Measurements from ENCODE around the gene ACOT12. TPM values are rescaled to one million over a fixed set of nuclear protein-coding genes. Genes with fewer than 3 reads are reported as not detected.

ACOT12 gene
- polyA plus RNA-seq, 3 donors, result not detected

DNA sequence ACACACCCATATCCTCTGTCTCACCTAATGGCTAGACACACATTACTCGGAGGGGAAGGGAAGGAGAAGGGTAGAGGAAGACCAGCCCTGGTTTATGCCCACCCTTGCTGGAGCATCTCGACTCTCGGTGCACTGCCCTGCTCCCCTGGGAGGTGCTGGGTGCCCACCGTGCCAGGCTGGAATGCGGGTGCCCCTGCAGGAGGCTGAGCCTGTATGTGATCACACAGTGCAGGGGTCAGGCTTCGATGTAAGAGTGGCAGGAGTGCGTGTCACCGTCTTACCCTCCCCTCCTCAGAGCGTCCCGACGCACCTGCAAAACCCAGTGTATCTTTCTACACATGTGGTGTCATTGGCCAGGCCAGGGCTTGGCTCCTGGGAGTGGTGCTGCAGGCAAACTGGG, 7.3 kb upstream of the ACOT12 start:
- Histone ChIP-seq H3K36me3 (replicated peaks in 1 of 2; ENCODE audit: control insufficient read depth in 1 of 2, insufficient read depth in 2 of 2, low read length in 2 of 2) (no peaks in the 10 kb centered on the region), H3K4me3 (replicated peaks in 1 of 3; ENCODE audit: low read depth in 2 of 3, low read length in 3 of 3) (no peak overlapping the region), H3K27me3 (ENCODE audit: control insufficient read depth in 2 of 2, insufficient read depth in 2 of 2, low read length in 2 of 2) (peaks cover 5 to 14% of the 10 kb centered on the region in 2 donors), H3K4me1 (ENCODE audit: control insufficient read depth in 1 of 2, insufficient read depth in 2 of 2, low read length in 2 of 2) (no peaks in the 10 kb centered on the region), H3K4me2 (replicated peaks; ENCODE audit: extremely low read depth, low read length, poor library complexity, severe bottlenecking) (no peak overlapping the region), H4K20me1 (ENCODE audit: insufficient read depth, low read length) (no peaks in the 10 kb centered on the region), H3K79me2 (ENCODE audit: insufficient read depth, low read length) (no peaks in the 10 kb centered on the region), H3K27ac (ENCODE audit: low read depth in 1 of 2, low read length in 2 of 2) (no peak overlapping the region), H3K9me3 (replicated peaks in 1 of 2; ENCODE audit: control insufficient read depth in 1 of 2, insufficient read depth in 1 of 2, low read length in 2 of 2) (no peaks in the 10 kb centered on the region), H2AFZ (ENCODE audit: insufficient read depth, low read depth, low read length, poor library complexity, severe bottlenecking) (no peak overlapping the region), H3K9ac (ENCODE audit: insufficient read depth, low read length, poor library complexity, severe bottlenecking) (no peak overlapping the region)
- peaks cover 0 to 15% (median 6%) of the 10 kb centered on the region in 3 donors for H3K27me3 Mint-ChIP-seq (ENCODE audit: low read depth in 3 of 3)
- H3K36me3 Mint-ChIP-seq, result no peaks in the 10 kb centered on the region
- H3K4me3 Mint-ChIP-seq, result no peak overlapping the region
- DNase-seq, result no peak
- peaks cover 8% of the 10 kb centered on the region for H3K4me1 Mint-ChIP-seq
- no peak overlapping the region for H3K27ac Mint-ChIP-seq
- peaks cover 0 to 2% (median 0%) of the 10 kb centered on the region in 7 donors for H3K9me3 Mint-ChIP-seq
- TF ChIP-seq, protein P1, sequence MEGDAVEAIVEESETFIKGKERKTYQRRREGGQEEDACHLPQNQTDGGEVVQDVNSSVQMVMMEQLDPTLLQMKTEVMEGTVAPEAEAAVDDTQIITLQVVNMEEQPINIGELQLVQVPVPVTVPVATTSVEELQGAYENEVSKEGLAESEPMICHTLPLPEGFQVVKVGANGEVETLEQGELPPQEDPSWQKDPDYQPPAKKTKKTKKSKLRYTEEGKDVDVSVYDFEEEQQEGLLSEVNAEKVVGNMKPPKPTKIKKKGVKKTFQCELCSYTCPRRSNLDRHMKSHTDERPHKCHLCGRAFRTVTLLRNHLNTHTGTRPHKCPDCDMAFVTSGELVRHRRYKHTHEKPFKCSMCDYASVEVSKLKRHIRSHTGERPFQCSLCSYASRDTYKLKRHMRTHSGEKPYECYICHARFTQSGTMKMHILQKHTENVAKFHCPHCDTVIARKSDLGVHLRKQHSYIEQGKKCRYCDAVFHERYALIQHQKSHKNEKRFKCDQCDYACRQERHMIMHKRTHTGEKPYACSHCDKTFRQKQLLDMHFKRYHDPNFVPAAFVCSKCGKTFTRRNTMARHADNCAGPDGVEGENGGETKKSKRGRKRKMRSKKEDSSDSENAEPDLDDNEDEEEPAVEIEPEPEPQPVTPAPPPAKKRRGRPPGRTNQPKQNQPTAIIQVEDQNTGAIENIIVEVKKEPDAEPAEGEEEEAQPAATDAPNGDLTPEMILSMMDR (IDR thresholded peaks at IDR 0.05), result no peak
- intact Hi-C loops (cut with micrococcal nuclease), result no loop called here
- 100% methylated on average over 4 of the region's 11 CpGs for WGBS (ENCODE audit: insufficient coverage)

DNA sequence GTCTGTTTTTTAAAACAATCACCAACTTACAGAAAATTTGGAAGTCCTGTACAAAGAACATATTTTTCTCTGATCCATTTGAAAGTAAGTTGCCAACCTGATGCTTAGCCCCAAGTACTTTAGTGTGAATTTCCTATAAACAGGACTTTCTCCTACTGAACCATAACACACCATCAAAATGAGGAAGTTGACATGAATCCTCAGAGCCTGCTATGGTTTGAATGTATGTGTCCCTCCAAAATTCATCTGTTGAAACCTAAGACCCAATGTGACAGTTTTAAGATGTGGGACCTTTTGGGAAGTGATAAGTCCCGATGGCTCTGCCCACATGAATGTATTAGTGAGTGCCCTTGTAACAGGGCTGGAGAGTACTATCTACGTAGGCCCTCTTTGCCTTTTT, 6.4 kb upstream of the ACOT12 start:
- H3K4me1 Mint-ChIP-seq, result peaks cover 8% of the 10 kb centered on the region
- Histone ChIP-seq H3K4me2 (replicated peaks; ENCODE audit: extremely low read depth, low read length, poor library complexity, severe bottlenecking) (no peak overlapping the region), H3K4me1 (ENCODE audit: control insufficient read depth in 1 of 2, insufficient read depth in 2 of 2, low read length in 2 of 2) (no peaks in the 10 kb centered on the region), H3K27ac (ENCODE audit: low read depth in 1 of 2, low read length in 2 of 2) (no peak overlapping the region), H2AFZ (ENCODE audit: insufficient read depth, low read depth, low read length, poor library complexity, severe bottlenecking) (no peak overlapping the region), H3K27me3 (ENCODE audit: control insufficient read depth in 2 of 2, insufficient read depth in 2 of 2, low read length in 2 of 2) (peaks cover 10 to 23% of the 10 kb centered on the region in 2 donors), H3K36me3 (replicated peaks in 1 of 2; ENCODE audit: control insufficient read depth in 1 of 2, insufficient read depth in 2 of 2, low read length in 2 of 2) (no peaks in the 10 kb centered on the region), H3K79me2 (ENCODE audit: insufficient read depth, low read length) (no peaks in the 10 kb centered on the region), H3K9ac (ENCODE audit: insufficient read depth, low read length, poor library complexity, severe bottlenecking) (no peak overlapping the region), H3K4me3 (replicated peaks in 1 of 3; ENCODE audit: low read depth in 2 of 3, low read length in 3 of 3) (no peak overlapping the region), H3K9me3 (replicated peaks in 1 of 2; ENCODE audit: control insufficient read depth in 1 of 2, insufficient read depth in 1 of 2, low read length in 2 of 2) (peaks cover 2 to 3% of the 10 kb centered on the region in 2 donors), H4K20me1 (ENCODE audit: insufficient read depth, low read length) (no peaks in the 10 kb centered on the region)
- TF ChIP-seq, protein P1 (IDR thresholded peaks at IDR 0.05), result no peak
- DNase-seq, result peak in 2 of 3 donors; percentile 7 to 8
- peaks cover 1 to 5% (median 3%) of the 10 kb centered on the region in 7 donors for H3K9me3 Mint-ChIP-seq
- peaks cover 7 to 24% (median 11%) of the 10 kb centered on the region in 3 donors for H3K27me3 Mint-ChIP-seq (ENCODE audit: low read depth in 3 of 3)
- no peaks in the 10 kb centered on the region for H3K36me3 Mint-ChIP-seq
- intact Hi-C loops (cut with micrococcal nuclease), result no loop called here
- no peak overlapping the region for H3K4me3 Mint-ChIP-seq
- WGBS (ENCODE audit: insufficient coverage), result no CpG with 5 or more reads among the region's 2 CpGs
- H3K27ac Mint-ChIP-seq, result no peak overlapping the region
